Measurements from ENCODE around the gene MOSPD3.

The MOSPD3 gene

DNA sequence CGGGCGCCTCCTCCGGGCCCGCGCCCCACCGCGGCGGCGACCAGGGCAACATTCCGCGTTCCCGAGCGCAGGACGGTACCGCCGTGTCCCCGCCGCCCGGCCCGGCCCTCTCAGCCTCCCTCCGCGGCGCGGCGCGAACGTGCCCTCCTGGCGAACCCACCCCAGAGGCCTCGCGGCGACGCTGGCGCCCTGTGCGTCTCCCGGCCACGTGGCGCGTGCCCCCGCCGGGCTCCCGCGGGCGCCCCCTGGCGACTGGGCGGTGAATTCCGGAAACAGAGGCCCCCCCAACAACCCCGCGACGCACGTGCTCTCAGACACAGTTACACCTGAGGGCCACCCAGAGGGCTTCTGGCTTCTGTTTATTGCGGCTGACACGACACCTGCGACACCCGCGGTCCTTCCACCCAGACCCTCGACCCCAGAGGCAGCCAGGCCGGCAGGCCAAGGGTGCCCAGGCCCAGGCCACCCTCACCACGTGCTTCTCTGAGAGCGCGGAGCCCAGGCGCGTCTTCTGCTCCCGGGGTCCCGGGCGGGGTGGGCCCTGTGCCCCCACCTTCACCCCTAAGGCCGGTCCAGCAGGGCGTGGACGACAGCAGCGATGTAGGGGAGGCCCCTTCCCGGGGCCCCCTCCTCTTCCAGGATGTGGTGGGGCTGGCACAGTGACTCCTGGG, 38.5 kb upstream of the MOSPD3 start, which contains the start of gene SAP25:
SAP25 (minus strand) TSS at position 210 of the 671 bp plus-strand sequence; CDS start at position 52, 158 bp downstream.
- TF ChIP-seq FOXP2 (optimal IDR thresholded peaks at IDR 0.05; ENCODE audit: borderline replicate concordance, extremely low read depth, extremely low read length, insufficient read depth), result no peak
- TF ChIP-seq SIN3A (IDR thresholded peaks at IDR 0.05; ENCODE audit: borderline replicate concordance, insufficient read depth, low read length), result no peak
- TF ChIP-seq, protein P1, sequence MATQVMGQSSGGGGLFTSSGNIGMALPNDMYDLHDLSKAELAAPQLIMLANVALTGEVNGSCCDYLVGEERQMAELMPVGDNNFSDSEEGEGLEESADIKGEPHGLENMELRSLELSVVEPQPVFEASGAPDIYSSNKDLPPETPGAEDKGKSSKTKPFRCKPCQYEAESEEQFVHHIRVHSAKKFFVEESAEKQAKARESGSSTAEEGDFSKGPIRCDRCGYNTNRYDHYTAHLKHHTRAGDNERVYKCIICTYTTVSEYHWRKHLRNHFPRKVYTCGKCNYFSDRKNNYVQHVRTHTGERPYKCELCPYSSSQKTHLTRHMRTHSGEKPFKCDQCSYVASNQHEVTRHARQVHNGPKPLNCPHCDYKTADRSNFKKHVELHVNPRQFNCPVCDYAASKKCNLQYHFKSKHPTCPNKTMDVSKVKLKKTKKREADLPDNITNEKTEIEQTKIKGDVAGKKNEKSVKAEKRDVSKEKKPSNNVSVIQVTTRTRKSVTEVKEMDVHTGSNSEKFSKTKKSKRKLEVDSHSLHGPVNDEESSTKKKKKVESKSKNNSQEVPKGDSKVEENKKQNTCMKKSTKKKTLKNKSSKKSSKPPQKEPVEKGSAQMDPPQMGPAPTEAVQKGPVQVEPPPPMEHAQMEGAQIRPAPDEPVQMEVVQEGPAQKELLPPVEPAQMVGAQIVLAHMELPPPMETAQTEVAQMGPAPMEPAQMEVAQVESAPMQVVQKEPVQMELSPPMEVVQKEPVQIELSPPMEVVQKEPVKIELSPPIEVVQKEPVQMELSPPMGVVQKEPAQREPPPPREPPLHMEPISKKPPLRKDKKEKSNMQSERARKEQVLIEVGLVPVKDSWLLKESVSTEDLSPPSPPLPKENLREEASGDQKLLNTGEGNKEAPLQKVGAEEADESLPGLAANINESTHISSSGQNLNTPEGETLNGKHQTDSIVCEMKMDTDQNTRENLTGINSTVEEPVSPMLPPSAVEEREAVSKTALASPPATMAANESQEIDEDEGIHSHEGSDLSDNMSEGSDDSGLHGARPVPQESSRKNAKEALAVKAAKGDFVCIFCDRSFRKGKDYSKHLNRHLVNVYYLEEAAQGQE (IDR thresholded peaks at IDR 0.05; ENCODE audit: insufficient read depth in 1 of 2, low read depth in 2 of 2, low read length in 2 of 2), result no peak
- no peak for TF ChIP-seq TAF1 (IDR thresholded peaks at IDR 0.05; ENCODE audit: borderline replicate concordance, insufficient read depth, low read length)
- no peak; the same call in 1 of the 2 replicates for TF ChIP-seq POLR2AphosphoS5 (IDR thresholded peaks at IDR 0.05; ENCODE audit: low read depth, low read length)

DNA sequence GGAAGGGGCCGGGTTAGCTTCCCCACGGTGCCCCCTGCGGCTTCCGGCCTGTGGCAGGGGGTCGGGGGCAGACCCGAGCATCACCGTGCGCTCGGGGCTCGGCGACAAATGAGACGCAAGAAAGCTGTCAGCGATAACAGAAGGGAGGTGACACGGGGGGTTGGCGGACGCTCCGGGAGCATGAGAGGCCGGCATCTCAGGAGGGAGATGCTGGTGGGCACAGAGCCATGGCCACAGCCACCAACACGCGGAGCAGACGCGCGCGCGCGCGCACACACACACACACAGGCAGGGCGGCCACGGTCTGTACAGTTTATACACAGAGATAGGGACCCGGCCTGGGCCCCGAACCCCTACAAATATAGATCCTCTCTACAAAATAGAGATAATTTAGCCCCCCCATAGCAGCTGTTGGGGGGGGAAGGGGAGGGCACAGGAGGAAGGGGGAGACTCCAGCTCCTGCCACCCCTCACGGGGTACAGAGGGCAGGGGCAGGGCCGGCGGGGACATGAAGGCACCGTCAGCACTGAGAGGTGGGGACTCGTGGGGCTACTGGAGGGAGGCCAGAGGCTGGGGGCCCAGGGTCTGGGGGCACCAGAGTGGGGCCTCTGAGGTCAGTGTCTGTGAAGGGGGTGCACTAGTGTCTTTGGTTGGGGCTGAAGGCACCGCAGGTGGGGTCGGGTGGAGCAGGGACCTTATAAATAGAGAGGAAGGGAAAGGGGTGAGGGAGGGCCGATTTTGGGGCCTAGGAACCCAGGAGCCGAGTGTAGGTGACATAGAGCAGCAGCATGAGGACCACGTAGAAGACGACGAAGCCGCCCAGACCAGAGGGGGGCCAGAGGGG, 37.8 kb upstream of the MOSPD3 start:
- TF ChIP-seq, protein P1 (IDR thresholded peaks at IDR 0.05; ENCODE audit: insufficient read depth in 1 of 2, low read depth in 2 of 2, low read length in 2 of 2), result no peak
- TF ChIP-seq POLR2AphosphoS5 (IDR thresholded peaks at IDR 0.05; ENCODE audit: low read depth, low read length), result no peak
- no peak for TF ChIP-seq SIN3A (IDR thresholded peaks at IDR 0.05; ENCODE audit: borderline replicate concordance, insufficient read depth, low read length)
- no peak for TF ChIP-seq FOXP2 (optimal IDR thresholded peaks at IDR 0.05; ENCODE audit: borderline replicate concordance, extremely low read depth, extremely low read length, insufficient read depth)
- no peak for TF ChIP-seq TAF1 (IDR thresholded peaks at IDR 0.05; ENCODE audit: borderline replicate concordance, insufficient read depth, low read length)

DNA sequence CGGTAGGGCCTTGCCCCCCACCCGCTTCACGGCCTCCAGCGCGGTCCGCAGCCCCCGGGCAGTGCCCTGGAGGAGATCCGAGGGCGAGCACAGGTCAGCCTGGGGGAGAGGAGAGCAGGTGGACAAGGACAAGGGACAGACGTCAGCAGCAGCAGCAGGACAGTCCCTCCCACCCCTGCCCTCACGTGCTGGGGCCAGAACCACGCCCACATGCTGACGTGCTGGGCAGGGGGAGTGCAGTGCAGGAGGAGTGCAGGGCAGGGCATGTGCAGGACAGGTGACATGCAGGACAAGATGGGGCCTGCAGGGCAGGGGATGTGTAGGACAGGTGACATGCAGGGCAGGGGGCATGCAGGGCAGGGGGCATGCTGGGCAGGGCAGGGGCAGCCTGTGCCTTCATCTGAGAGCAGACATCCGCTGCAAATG, 37.1 kb upstream of the MOSPD3 start:
- TF ChIP-seq, protein P1 (IDR thresholded peaks at IDR 0.05; ENCODE audit: insufficient read depth in 1 of 2, low read depth in 2 of 2, low read length in 2 of 2), result no peak
- TF ChIP-seq FOXP2 (optimal IDR thresholded peaks at IDR 0.05; ENCODE audit: borderline replicate concordance, extremely low read depth, extremely low read length, insufficient read depth), result no peak
- TF ChIP-seq POLR2AphosphoS5 (IDR thresholded peaks at IDR 0.05; ENCODE audit: low read depth, low read length), result no peak

DNA sequence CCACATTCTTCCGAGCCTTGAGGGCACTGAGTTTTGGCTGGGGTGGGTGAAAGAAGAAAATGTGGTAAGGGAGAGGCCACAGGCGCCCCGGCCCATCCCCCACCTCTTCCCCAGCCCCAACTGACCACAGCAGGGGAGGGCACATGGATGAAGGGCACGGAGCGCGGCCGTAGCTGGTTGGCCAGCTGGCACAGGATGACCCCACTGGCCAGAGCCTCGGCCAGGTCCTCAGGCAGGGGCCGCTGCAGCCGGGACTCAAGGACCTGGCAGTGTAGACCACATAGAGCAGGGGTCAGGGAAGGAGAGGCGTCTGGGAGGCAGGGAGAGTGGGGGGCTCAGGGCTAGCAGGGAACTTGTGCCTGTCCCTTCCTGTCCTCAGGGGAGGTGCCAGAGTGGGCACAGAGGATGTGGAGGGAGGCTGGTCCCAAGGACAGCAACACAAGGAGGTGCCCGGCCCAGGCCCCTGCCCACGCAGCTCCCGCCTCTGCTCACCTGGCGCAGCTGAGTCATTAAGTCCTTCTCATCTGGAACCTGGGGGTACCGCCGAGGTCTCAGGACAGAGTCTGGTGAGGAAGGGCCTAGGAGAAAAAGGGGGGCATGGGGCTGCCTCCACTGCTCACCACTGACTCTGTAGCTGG, 36.5 kb upstream of the MOSPD3 start:
- TF ChIP-seq FOXP2 (optimal IDR thresholded peaks at IDR 0.05; ENCODE audit: borderline replicate concordance, extremely low read depth, extremely low read length, insufficient read depth) (no peak), TAF1 (IDR thresholded peaks at IDR 0.05; ENCODE audit: borderline replicate concordance, insufficient read depth, low read length) (no peak), SIN3A (IDR thresholded peaks at IDR 0.05; ENCODE audit: borderline replicate concordance, insufficient read depth, low read length) (no peak), POLR2AphosphoS5 (IDR thresholded peaks at IDR 0.05; ENCODE audit: low read depth, low read length) (no peak)
- TF ChIP-seq, protein P1 (IDR thresholded peaks at IDR 0.05; ENCODE audit: insufficient read depth in 1 of 2, low read depth in 2 of 2, low read length in 2 of 2), result no peak

Data from PFSK-1 (cell line).